Muscle layer of duodenum (tissue), 2 donors: ENCODE measurements around the gene EBNA1BP2.

Source experiments
- H3K27ac ChIP-seq: one replicate; pipeline ENCODE4 v1.7.0; 2013; ENCODE audit warnings: mild to moderate bottlenecking, low read length
- H3K27me3 ChIP-seq: one replicate; pipeline ENCODE4 v1.7.0; 2013; ENCODE audit warnings: low read depth, mild to moderate bottlenecking, control low read depth, low read length
- H3K36me3 ChIP-seq, 2 donors: one replicate each; pipeline ENCODE4 v1.7.0; 2013; ENCODE audit warnings: low read length in 2 of 2, control low read depth in 1 of 2, mild to moderate bottlenecking in 1 of 2; ENCODE audit not compliant: insufficient read depth in 2 of 2, control insufficient read depth in 1 of 2
- H3K4me1 ChIP-seq, 2 donors: one replicate each; pipeline ENCODE4 v1.7.0; 2013; ENCODE audit warnings: low read length in 2 of 2, mild to moderate bottlenecking in 2 of 2, control low read depth in 1 of 2, moderate library complexity in 1 of 2; ENCODE audit not compliant: insufficient read depth in 2 of 2, control insufficient read depth in 1 of 2
- H3K4me3 ChIP-seq, 2 donors: one replicate each; pipeline ENCODE4 v1.7.0; 2013; ENCODE audit warnings: low read length in 2 of 2, low read depth in 1 of 2, mild to moderate bottlenecking in 1 of 2
- H3K9me3 ChIP-seq, 2 donors: one replicate each; pipeline ENCODE4 v1.7.0; 2013; ENCODE audit warnings: low read length in 2 of 2, control low read depth in 1 of 2, mild to moderate bottlenecking in 1 of 2; ENCODE audit not compliant: control insufficient read depth in 1 of 2
- donor health status: healthy.

The EBNA1BP2 gene

GRCh38 chr1:43203859-43204258 is 31.8 kb upstream of the EBNA1BP2 start:
- Histone ChIP-seq H3K27ac (no peak overlapping the region), H3K27me3 (no peaks in the 10 kb centered on the region), H3K36me3 (no peaks in the 10 kb centered on the region), H3K4me3 (no peak overlapping the region), H3K9me3 (no peaks in the 10 kb centered on the region), H3K4me1 (peaks cover 6 to 9% of the 10 kb centered on the region in 2 donors)

DNA sequence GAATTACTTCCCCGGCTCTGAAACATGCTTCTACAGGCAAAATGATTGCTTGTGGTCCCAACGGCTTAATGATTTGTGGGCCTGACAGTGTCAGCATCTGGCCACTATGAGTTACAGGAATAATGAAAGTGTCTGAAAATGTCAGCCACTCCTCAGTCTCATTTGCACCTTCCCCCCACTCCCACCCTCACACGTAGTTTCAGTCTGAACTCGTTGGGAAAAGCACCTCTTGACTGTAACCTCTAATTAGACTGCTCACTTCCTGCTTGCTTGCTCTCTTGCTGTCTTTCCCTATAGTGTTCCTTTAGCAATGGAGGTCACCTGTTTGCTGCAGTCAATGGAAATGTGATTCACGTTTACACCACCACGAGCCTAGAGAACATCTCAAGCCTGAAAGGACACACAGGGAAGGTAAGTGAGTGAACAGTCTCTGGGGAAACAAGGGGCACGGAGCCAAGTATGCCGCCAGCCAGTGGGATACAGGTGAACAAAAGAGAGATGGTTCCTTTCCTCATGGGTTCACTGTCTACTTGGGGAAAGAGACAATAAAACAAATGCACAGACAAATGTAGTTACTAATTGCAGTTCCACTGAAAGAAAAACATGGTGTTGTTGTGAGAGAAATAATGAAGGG is 27.1 kb upstream of the EBNA1BP2 start:
- Histone ChIP-seq H3K4me3 (no peak overlapping the region), H3K27me3 (no peaks in the 10 kb centered on the region), H3K9me3 (no peaks in the 10 kb centered on the region), H3K4me1 (no peaks in the 10 kb centered on the region), H3K36me3 (no peaks in the 10 kb centered on the region), H3K27ac (no peak overlapping the region)

DNA sequence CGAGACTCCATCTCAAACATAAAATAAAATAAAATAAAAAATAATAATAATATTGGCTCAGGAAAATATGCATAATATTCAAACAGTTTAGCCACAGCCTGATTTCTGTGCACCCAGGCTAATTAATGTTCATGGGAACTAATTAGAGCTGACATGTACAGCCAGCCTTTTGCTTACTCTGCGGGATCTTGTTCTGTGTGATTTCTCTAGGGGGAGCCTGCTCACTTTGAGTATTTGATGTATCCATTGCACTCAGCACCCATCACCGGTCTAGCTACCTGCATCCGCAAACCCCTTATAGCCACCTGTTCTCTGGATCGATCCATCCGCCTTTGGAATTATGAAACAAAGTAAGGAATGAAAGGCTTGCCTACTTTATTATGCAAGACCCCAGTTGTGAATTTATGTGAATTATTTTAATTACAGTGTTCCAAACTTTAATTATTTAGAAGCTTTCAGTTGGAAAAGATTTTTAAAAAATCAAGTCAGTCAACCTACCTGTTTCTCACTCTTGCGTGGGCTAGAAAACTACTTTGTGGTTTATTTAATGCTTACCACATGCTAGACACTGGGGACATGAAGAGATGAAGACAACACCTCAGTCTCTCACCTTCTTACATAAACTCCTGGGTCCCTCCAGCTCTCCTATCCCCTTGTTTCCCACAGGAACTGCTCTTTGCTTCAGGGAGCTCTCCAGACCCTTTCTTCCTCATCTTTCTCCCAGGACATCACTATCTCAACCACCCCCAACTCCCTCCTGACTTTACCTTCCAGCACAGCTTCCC is 25.4 kb upstream of the EBNA1BP2 start:
- Histone ChIP-seq H3K4me3 (no peak overlapping the region), H3K36me3 (no peaks in the 10 kb centered on the region), H3K4me1 (no peaks in the 10 kb centered on the region), H3K9me3 (no peaks in the 10 kb centered on the region), H3K27me3 (no peaks in the 10 kb centered on the region), H3K27ac (no peak overlapping the region)

- Histone ChIP-seq H3K27me3 (no peaks in the 10 kb centered on the region), H3K9me3 (peaks cover 0 to 2% of the 10 kb centered on the region in 2 donors), H3K4me1 (no peaks in the 10 kb centered on the region), H3K27ac (no peak overlapping the region), H3K4me3 (no peak overlapping the region), H3K36me3 (no peaks in the 10 kb centered on the region)
Measured at GRCh38 chr1:43194509-43194908, 22.4 kb upstream of the EBNA1BP2 start.

GRCh38 chr1:43188106-43188505 is 16.0 kb upstream of the EBNA1BP2 start:
- Histone ChIP-seq H3K9me3 (peaks cover 0 to 2% of the 10 kb centered on the region in 2 donors), H3K27me3 (no peaks in the 10 kb centered on the region), H3K27ac (no peak overlapping the region), H3K36me3 (no peaks in the 10 kb centered on the region), H3K4me1 (no peaks in the 10 kb centered on the region), H3K4me3 (no peak overlapping the region)

DNA sequence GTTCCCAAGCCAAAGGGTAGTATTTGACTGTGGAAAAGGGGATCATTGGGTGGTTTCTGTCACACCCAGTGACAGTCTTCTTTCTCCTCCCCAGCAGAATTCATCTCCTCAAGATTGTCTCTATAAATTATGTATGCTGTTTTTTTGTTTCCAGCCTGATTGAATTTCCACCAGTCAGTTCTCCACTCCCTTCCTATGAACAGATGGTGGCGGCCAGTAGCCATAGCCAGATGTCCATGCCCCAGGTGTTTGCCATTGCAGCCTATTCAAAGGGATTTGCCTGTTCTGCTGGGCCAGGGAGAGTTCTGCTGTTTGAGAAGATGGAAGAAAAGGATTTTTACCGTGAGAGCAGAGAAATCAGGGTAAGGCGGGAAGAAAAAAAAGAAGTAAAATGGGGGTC is 12.9 kb upstream of the EBNA1BP2 start:
- H3K36me3 ChIP-seq: no peaks in the 10 kb centered on the region
- H3K4me1 ChIP-seq: no peaks in the 10 kb centered on the region
- H3K27ac ChIP-seq: no peak overlapping the region
- H3K27me3 ChIP-seq: no peaks in the 10 kb centered on the region
- no peaks in the 10 kb centered on the region for H3K9me3 ChIP-seq
- no peak overlapping the region for H3K4me3 ChIP-seq

DNA sequence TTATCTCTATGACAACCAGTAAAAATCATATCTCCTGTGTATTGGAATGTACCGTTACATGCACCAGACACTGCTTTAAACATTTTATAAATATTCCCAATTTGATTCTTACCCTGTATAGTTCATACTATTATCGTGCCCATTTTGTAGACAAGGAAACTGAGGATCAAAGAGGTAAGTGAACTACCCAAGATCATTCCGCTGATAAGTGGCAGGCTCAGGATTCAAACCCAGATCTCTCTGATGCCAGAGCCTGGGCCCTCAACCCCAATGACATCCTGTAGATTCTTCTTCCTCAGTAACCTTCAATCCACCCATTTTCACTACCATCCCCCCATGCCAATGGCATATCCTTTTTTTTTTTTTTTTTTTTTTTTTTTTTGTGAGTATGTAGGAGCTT is 12.3 kb upstream of the EBNA1BP2 start:
- H3K27me3 ChIP-seq: no peaks in the 10 kb centered on the region
- no peak overlapping the region for H3K4me3 ChIP-seq
- H3K36me3 ChIP-seq: no peaks in the 10 kb centered on the region
- H3K9me3 ChIP-seq: no peaks in the 10 kb centered on the region
- no peak overlapping the region for H3K27ac ChIP-seq
- no peaks in the 10 kb centered on the region for H3K4me1 ChIP-seq

- Histone ChIP-seq H3K4me3 (no peak overlapping the region), H3K27me3 (no peaks in the 10 kb centered on the region), H3K36me3 (no peaks in the 10 kb centered on the region), H3K9me3 (no peaks in the 10 kb centered on the region), H3K27ac (no peak overlapping the region), H3K4me1 (peaks cover 0 to 2% of the 10 kb centered on the region in 2 donors)
Measured at GRCh38 chr1:43177691-43178090, 5.6 kb upstream of the EBNA1BP2 start.

DNA sequence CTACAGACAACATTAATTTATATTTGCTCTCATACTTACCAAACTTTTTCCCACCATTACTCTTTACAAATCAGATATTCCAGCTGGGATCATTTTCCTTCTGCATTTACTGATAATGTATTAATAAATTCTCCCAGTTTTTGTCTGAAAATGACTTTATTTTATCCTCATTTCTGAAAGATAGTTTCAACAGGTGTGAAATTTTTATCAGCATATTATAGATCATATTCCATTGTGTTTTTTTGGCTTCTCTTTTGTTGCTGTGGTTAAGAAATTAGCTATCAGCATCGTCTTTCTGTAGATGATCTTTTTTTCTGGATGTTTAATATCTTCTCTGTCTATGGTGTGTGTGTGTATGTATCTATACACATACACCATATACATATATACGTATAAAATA is 2.8 kb upstream of the EBNA1BP2 start:
- H3K4me1 ChIP-seq: peaks cover 9 to 12% of the 10 kb centered on the region in 2 donors
- H3K9me3 ChIP-seq: no peaks in the 10 kb centered on the region
- H3K27me3 ChIP-seq: no peaks in the 10 kb centered on the region
- peaks cover 0 to 5% of the 10 kb centered on the region in 2 donors for H3K36me3 ChIP-seq
- no peak overlapping the region for H3K27ac ChIP-seq
- H3K4me3 ChIP-seq: no peak overlapping the region

- Histone ChIP-seq H3K27me3 (no peaks in the 10 kb centered on the region), H3K27ac (peak overlapping the region; percentile 64), H3K4me3 (peak overlapping the region; percentile 94 to 99), H3K4me1 (peaks cover 9 to 12% of the 10 kb centered on the region in 2 donors), H3K36me3 (peaks cover 16 to 28% of the 10 kb centered on the region in 2 donors), H3K9me3 (no peaks in the 10 kb centered on the region)
Measured at GRCh38 chr1:43172527-43172972, 460 bp upstream of the EBNA1BP2 start.

DNA sequence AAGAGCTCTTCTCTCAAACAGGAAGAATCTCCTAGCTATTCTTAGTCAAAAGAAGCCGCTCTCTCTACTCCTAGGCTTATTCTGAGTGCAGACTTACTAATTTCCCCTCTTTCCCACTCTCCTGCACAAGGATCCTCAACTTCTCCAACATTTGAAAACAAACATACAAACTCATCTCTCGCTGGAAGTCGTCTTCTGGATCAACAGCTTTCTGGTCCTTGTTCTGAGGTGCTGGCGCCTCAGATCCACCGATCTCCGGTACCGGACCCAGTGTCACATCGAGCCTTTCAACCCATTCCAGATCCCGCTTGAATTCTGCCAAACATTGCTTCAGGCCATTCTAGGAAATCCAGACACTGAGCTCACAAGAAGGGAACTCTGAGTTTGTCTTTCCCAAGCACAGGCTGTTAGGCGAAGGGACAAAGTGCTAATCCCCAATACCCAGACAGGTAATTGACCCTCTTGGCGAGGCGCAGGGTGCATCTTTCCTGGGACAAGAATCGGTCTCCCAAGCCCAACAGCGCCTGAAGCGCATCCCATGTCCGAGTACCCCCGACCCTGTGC is 696 bp downstream of the EBNA1BP2 start:
- H3K36me3 ChIP-seq: peaks cover 28 to 40% of the 10 kb centered on the region in 2 donors
- H3K9me3 ChIP-seq: no peaks in the 10 kb centered on the region
- H3K4me3 ChIP-seq: peak overlapping the region; percentile 94 to 99
- no peaks in the 10 kb centered on the region for H3K27me3 ChIP-seq
- H3K4me1 ChIP-seq: peaks cover 9 to 12% of the 10 kb centered on the region in 2 donors
- peak overlapping the region; percentile 64 for H3K27ac ChIP-seq
